Measurements from ENCODE around the gene BTBD9.

- TF ChIP-seq, protein P1, sequence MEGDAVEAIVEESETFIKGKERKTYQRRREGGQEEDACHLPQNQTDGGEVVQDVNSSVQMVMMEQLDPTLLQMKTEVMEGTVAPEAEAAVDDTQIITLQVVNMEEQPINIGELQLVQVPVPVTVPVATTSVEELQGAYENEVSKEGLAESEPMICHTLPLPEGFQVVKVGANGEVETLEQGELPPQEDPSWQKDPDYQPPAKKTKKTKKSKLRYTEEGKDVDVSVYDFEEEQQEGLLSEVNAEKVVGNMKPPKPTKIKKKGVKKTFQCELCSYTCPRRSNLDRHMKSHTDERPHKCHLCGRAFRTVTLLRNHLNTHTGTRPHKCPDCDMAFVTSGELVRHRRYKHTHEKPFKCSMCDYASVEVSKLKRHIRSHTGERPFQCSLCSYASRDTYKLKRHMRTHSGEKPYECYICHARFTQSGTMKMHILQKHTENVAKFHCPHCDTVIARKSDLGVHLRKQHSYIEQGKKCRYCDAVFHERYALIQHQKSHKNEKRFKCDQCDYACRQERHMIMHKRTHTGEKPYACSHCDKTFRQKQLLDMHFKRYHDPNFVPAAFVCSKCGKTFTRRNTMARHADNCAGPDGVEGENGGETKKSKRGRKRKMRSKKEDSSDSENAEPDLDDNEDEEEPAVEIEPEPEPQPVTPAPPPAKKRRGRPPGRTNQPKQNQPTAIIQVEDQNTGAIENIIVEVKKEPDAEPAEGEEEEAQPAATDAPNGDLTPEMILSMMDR (conservative IDR thresholded peaks at IDR 0.05; ENCODE audit: low read depth, low read length), result no peak
- TF ChIP-seq EZH2 (IDR thresholded peaks at IDR 0.05; ENCODE audit: low read length, unreplicated experiment) (no peak), EZH2phosphoT487 (IDR thresholded peaks at IDR 0.05; ENCODE audit: borderline replicate concordance, low read length) (no peak)
Measured at GRCh38 chr6:38648629-38649028, 8.9 kb upstream of the BTBD9 start.

Data from PC-3 (cell line).